Activated T-helper 1 cell treated with Interleukin-2 at 50 U/mL for 16 hours (primary cell): ENCODE results near the gene CMPK2.

Source experiments
- DNase-seq: peaks from one replicate; pipeline ENCODE4 v3.0.0-alpha.2; 2020; ENCODE audit warnings: low read depth

The CMPK2 gene

DNA sequence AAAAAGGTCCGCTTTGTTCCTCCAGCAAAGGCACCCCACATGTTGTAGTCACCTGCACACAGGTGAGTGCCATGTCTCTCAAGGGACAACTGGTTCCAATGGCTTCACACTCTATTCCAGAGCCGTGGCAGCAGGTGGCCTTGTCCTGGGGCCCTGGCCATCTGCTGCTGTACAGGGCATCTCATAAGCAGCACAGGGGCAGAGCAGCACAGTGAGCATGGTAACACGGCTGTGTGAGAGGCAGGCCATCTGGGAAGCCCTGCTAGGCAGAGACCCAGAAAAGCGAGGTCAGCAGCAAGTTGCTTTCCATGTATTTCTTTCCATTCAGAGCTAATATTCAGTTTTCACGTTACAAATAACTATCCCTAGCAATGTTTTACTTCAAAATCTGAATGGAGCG lies 54.7 kb downstream of the CMPK2 start:
- DNase-seq: no peak

DNA sequence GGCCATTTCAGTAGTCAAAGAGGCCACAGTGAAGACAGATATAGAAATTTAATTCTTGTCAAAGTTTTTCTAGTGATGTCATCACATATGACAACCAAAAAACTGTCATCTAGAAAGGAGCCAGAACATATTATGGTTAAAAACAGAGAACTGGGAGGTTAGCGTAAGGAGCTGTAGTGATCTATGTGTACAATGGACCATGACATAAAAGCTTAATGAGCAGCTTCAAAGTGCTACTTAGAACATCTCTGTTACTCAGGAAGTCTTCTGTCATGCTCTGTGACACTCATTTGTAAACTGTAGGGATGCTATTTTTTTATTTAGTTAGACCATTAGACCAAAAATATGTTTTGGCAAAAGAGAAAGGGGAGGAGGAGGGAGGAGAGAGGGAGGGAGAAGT lies 57.3 kb downstream of the CMPK2 start:
- no peak for DNase-seq

DNA sequence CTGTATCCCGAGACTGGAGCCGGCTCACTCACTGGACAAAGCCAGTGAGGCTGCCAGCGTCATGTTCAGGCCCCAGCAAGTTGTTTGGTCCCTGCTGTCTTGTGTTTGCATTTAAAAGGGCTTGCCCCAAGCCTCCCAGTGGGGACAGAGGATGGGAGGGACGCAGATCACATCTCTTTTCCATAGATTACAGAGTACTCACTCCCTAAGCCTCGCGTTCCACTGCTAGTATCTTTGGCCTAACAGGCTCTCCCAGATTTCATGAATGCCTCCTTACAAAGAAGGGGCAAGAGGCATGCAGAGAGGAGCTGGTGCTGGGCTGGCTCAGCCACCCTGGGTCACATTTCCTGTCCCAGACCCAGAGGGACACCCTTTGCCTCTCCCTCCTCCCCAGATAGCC lies 59.1 kb downstream of the CMPK2 start:
- DNase-seq: no peak

DNA sequence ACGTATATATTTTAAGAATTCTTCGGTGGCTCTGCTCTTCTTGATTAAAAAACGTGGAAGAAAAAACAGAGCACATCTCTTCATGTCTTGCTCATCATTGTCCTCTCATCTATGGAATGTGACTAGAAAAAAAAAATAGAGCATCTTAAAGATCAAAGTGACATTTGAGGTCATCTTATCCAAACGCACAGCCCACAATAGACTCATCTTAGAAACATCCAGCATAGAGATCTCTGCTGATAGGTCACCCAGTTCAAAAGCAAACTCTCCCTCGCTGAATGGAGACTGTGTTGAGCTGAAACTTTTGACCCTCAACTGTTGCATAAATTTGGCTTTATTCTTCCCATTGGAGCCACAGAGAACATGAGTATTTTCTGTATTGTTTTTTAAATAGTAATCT lies 65.2 kb downstream of the CMPK2 start:
- no peak for DNase-seq
